ENCODE measurements around the gene SATB2. TPM values are rescaled to one million over a fixed set of nuclear protein-coding genes. Genes with fewer than 3 reads are reported as not detected.

SATB2 gene
- polyA plus RNA-seq, 1 donor from 2014 or later: 0.21 TPM

DNA sequence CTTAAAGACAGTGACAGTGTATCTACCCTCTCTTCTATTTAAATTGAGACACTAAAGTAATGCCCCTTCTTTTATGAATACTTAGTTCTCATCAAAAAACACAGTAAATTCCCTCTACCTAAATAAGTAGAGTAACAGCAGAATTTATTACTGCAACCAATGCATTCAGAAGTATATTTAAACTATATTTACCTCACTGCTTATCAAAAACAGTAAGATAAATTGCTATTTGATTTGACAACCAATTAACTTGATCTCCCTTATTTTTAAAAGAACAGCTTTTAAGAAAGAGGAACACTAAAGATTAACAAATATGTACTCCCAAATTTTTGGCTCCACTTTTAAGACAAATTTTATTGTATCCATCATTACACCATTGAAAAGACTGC is 4.8 kb downstream of the SATB2 start:
- Histone ChIP-seq H3K27ac (ENCODE audit: low read length) (no peak overlapping the region), H3K36me3 (ENCODE audit: insufficient read depth, low read length) (no peaks in the 10 kb centered on the region), H3K9me3 (ENCODE audit: low read length) (no peaks in the 10 kb centered on the region), H3K4me3 (ENCODE audit: low read length) (no peak overlapping the region), H3K27me3 (ENCODE audit: insufficient read depth, low read depth, low read length) (peaks cover 79% of the 10 kb centered on the region), H3K4me2 (ENCODE audit: low read length) (no peak overlapping the region), H3K79me2 (replicated peaks; ENCODE audit: insufficient read depth, low read length) (no peaks in the 10 kb centered on the region), H3K9me2 (ENCODE audit: insufficient read depth, low read length) (no peaks in the 10 kb centered on the region), H4K20me1 (ENCODE audit: insufficient read depth) (no peaks in the 10 kb centered on the region), H2AFZ (ENCODE audit: low read depth, low read length) (no peak overlapping the region), H3F3A (ENCODE audit: insufficient read depth, low read length, poor library complexity, severe bottlenecking) (no peaks in the 10 kb centered on the region), H3K9ac (ENCODE audit: low read length) (no peak overlapping the region)
- no peak for TF ChIP-seq POLR2AphosphoS5 (IDR thresholded peaks at IDR 0.05)
- no peak for TF ChIP-seq EZH2 (IDR thresholded peaks at IDR 0.05; ENCODE audit: borderline replicate concordance, insufficient read depth, low read length, poor library complexity, severe bottlenecking)
- TF ChIP-seq SMC3 (conservative IDR thresholded peaks at IDR 0.05; ENCODE audit: poor library complexity): no peak
- TF ChIP-seq EP300 (conservative IDR thresholded peaks at IDR 0.05; ENCODE audit: poor library complexity, severe bottlenecking): no peak
- TF ChIP-seq, protein P1, sequence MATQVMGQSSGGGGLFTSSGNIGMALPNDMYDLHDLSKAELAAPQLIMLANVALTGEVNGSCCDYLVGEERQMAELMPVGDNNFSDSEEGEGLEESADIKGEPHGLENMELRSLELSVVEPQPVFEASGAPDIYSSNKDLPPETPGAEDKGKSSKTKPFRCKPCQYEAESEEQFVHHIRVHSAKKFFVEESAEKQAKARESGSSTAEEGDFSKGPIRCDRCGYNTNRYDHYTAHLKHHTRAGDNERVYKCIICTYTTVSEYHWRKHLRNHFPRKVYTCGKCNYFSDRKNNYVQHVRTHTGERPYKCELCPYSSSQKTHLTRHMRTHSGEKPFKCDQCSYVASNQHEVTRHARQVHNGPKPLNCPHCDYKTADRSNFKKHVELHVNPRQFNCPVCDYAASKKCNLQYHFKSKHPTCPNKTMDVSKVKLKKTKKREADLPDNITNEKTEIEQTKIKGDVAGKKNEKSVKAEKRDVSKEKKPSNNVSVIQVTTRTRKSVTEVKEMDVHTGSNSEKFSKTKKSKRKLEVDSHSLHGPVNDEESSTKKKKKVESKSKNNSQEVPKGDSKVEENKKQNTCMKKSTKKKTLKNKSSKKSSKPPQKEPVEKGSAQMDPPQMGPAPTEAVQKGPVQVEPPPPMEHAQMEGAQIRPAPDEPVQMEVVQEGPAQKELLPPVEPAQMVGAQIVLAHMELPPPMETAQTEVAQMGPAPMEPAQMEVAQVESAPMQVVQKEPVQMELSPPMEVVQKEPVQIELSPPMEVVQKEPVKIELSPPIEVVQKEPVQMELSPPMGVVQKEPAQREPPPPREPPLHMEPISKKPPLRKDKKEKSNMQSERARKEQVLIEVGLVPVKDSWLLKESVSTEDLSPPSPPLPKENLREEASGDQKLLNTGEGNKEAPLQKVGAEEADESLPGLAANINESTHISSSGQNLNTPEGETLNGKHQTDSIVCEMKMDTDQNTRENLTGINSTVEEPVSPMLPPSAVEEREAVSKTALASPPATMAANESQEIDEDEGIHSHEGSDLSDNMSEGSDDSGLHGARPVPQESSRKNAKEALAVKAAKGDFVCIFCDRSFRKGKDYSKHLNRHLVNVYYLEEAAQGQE (IDR thresholded peaks at IDR 0.05; ENCODE audit: borderline replicate concordance): no peak
- no peak for TF ChIP-seq RAD21 (conservative IDR thresholded peaks at IDR 0.05)

DNA sequence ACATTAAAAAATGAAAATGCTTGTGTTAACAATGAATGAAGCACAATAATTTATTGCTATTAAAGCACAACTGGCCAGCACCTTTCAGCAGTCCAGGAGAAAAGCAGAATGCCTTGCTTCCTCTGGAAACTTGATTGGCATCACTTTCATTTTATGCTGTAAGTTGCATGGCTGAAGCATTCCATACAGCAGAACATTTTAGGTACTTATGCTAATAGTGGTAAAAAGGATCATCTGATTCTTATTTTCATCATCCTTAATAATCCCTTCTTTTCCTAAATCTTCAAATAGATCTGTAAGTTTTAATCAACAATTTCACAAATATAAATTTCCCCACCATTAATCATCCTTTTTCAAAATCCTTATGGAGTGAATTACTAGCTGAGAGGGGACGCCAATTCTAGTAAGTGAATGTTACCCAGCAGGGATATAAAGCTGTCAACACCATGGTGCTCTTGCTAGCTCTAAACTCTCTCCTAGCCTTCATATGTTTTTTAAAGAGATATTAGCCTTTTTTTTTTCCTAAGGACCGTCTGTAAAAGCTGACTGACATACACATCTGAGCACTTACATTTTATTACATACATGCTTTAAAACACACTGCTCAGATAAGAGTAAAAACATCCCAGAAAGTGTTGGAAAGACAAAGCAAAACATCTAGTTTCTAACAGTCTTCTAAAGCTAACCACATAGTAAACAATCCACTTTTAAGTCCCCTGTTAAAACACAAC is 5.3 kb downstream of the SATB2 start:
- no peak for TF ChIP-seq MXI1 (conservative IDR thresholded peaks at IDR 0.05; ENCODE audit: poor library complexity, severe bottlenecking)
- TF ChIP-seq, protein P2, sequence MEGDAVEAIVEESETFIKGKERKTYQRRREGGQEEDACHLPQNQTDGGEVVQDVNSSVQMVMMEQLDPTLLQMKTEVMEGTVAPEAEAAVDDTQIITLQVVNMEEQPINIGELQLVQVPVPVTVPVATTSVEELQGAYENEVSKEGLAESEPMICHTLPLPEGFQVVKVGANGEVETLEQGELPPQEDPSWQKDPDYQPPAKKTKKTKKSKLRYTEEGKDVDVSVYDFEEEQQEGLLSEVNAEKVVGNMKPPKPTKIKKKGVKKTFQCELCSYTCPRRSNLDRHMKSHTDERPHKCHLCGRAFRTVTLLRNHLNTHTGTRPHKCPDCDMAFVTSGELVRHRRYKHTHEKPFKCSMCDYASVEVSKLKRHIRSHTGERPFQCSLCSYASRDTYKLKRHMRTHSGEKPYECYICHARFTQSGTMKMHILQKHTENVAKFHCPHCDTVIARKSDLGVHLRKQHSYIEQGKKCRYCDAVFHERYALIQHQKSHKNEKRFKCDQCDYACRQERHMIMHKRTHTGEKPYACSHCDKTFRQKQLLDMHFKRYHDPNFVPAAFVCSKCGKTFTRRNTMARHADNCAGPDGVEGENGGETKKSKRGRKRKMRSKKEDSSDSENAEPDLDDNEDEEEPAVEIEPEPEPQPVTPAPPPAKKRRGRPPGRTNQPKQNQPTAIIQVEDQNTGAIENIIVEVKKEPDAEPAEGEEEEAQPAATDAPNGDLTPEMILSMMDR (IDR thresholded peaks at IDR 0.05; ENCODE audit: poor library complexity, severe bottlenecking): no peak
- TF ChIP-seq EP300 (conservative IDR thresholded peaks at IDR 0.05; ENCODE audit: poor library complexity, severe bottlenecking): no peak
- no peak for TF ChIP-seq SMC3 (conservative IDR thresholded peaks at IDR 0.05; ENCODE audit: poor library complexity)
- TF ChIP-seq POLR2AphosphoS5 (IDR thresholded peaks at IDR 0.05): no peak
- TF ChIP-seq, protein P1 (IDR thresholded peaks at IDR 0.05; ENCODE audit: borderline replicate concordance): no peak
- TF ChIP-seq TAF1 (IDR thresholded peaks at IDR 0.05; ENCODE audit: low read depth): no peak
- no peak for TF ChIP-seq RAD21 (conservative IDR thresholded peaks at IDR 0.05)
- TF ChIP-seq EZH2 (IDR thresholded peaks at IDR 0.05; ENCODE audit: borderline replicate concordance, insufficient read depth, low read length, poor library complexity, severe bottlenecking): no peak
- H3K27ac ChIP-seq (ENCODE audit: low read length): no peak overlapping the region
- H3K4me3 ChIP-seq (ENCODE audit: low read length): no peak overlapping the region

More for the DNA sequence above, 5.3 kb downstream of the SATB2 start:
- Histone ChIP-seq H3K4me2 (ENCODE audit: low read length) (no peak overlapping the region), H3K36me3 (ENCODE audit: insufficient read depth, low read length) (no peaks in the 10 kb centered on the region), H3K9me3 (ENCODE audit: low read length) (no peaks in the 10 kb centered on the region), H2AFZ (ENCODE audit: low read depth, low read length) (no peak overlapping the region), H3F3A (ENCODE audit: insufficient read depth, low read length, poor library complexity, severe bottlenecking) (no peaks in the 10 kb centered on the region), H4K20me1 (ENCODE audit: insufficient read depth) (no peaks in the 10 kb centered on the region), H3K9me2 (ENCODE audit: insufficient read depth, low read length) (no peaks in the 10 kb centered on the region), H3K9ac (ENCODE audit: low read length) (no peak overlapping the region), H3K27me3 (ENCODE audit: insufficient read depth, low read depth, low read length) (peaks cover 74% of the 10 kb centered on the region), H3K79me2 (replicated peaks; ENCODE audit: insufficient read depth, low read length) (no peaks in the 10 kb centered on the region)
